ENCODE measurements around the gene CPHXL2. TPM values are rescaled to one million over a fixed set of nuclear protein-coding genes. Genes with fewer than 3 reads are reported as not detected.

CPHXL2 gene
- total RNA-seq, 4 donors from 2014 or later = not detected

GRCh38 chr16:75614066-75614897, 62.5 kb downstream of the CPHXL2 start:
- Histone ChIP-seq H3K9me3 (no peaks in the 10 kb centered on the region), H3K27ac (replicated peaks in 1 of 4) (no peak overlapping the region), H3K4me1 (no peaks in the 10 kb centered on the region), H3K36me3 (peaks cover 15 to 97% (median 89%) of the 10 kb centered on the region in 4 donors), H3K4me3 (no peak overlapping the region), H3K27me3 (no peaks in the 10 kb centered on the region)
- no peak for DNase-seq (ENCODE audit: extremely low spot score)
- intact Hi-C loops (cut with DNase I) = no loop called here
- TF ChIP-seq POLR2A (IDR thresholded peaks at IDR 0.05; ENCODE audit: low read depth) (no peak), EP300 (IDR thresholded peaks at IDR 0.05) (no peak), POLR2AphosphoS5 (IDR thresholded peaks at IDR 0.05) (no peak), CTCF (IDR thresholded peaks at IDR 0.05) (no peak)
- WGBS = 93% methylated on average over 4 of the region's 4 CpGs

Small RNA genes within 50 kb of the gene (small RNA-seq; reads per million reads assigned to genes)
- gene RN7SL520P = 0 reads per million in 3 donors

Other genes with a start within 250 kb of the CPHXL2 start
- gene CFDP1, start 243.5 kb downstream of the CPHXL2 start, total RNA-seq = 10 to 100 TPM; 42.4 to 49.5 (median 44.0) TPM
- 10 to 100 TPM; 11.2 to 18.3 (median 14.9) TPM for gene TMEM170A, start 212.3 kb downstream of the CPHXL2 start, total RNA-seq
- gene CHST6, start 181.6 kb downstream of the CPHXL2 start, total RNA-seq = 1 to 10 TPM in 1 of 4 donors, under 1 TPM in 3; 0.33 to 2.4 (median 0.90) TPM
- not detected for gene CHST5, start 140.9 kb downstream of the CPHXL2 start, total RNA-seq
- 10 to 100 TPM in 2 of 4 donors, 1 to 10 TPM in 2; 6.8 to 15.5 (median 10.5) TPM for gene TMEM231, start 120.8 kb downstream of the CPHXL2 start, total RNA-seq
- 100 to 1,000 TPM in 2 of 4 donors, 10 to 100 TPM in 2; 84.5 to 114 (median 101) TPM for gene GABARAPL2, start 110.6 kb downstream of the CPHXL2 start, total RNA-seq
- 10 to 100 TPM; 17.0 to 33.6 (median 22.7) TPM for gene ADAT1, start 53.7 kb downstream of the CPHXL2 start, total RNA-seq
- gene KARS1, start 29.3 kb downstream of the CPHXL2 start, total RNA-seq = 100 to 1,000 TPM in 3 of 4 donors, 10 to 100 TPM in 1; 95.1 to 120 (median 102) TPM
- 10 to 100 TPM; 62.3 to 83.7 (median 64.1) TPM for gene TERF2IP, start 29.2 kb downstream of the CPHXL2 start, total RNA-seq
- not detected for gene DUXB, start 24.5 kb upstream of the CPHXL2 start, total RNA-seq
- gene CPHXL, start 49.5 kb upstream of the CPHXL2 start, total RNA-seq = not detected